HG02678 (cell line): ENCODE data around the gene COX20.

Experiments
- ATAC-seq: cut with Tn5 transposase; IDR thresholded peaks from one replicate; pipeline ENCODE4 v1.9.1; 2021; ENCODE audit warnings: mild to moderate bottlenecking, moderate library complexity; ENCODE audit not compliant: unreplicated experiment

Gene COX20

DNA sequence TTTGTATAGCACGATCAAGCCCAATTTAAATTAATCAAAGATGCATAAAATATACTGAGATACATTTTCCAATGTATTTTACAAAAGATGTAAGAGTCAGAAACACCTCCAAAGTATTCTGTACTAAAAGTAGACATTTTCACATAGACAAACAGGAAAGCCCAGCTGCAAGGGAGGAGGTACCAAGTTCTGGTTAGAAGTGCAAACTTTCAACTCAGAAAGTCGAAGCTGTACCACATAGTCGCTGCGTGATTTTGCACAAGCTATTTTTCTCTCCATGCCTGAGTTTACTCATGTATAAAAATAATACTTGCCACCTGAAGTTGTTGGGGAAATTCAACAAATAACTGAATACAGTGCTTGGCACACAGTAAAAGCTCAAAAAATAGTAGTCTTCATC is 34.5 kb downstream of the COX20 start:
- no peak for ATAC-seq

DNA sequence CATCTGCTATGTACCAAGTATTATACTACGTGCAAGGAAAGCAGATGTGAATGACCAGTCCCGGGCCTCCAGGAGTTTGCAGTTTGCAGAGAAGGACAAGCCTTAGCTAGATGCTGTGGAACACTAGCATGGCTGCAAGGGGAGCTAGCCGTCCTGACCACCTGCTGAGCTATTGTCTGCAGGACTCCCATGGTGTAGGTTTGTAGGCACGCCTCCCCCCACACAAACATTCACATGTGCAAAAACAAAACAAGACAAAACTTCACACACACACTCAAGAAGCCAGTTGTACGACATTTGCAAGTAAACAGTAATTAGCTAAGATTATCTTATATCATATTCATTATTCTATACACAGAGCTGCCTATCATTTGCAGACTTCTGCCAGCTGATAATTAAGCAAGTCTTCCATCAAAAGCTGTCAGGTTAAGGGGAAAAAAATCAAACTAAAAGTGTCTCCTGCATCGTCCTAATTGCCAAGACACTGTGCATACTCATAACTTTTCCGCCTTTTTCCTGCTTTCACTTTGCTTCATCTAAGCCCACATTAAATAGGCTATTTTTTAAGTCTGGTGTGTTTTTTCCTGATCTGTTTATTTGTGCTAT is 39.6 kb downstream of the COX20 start:
- ATAC-seq, result no peak

DNA sequence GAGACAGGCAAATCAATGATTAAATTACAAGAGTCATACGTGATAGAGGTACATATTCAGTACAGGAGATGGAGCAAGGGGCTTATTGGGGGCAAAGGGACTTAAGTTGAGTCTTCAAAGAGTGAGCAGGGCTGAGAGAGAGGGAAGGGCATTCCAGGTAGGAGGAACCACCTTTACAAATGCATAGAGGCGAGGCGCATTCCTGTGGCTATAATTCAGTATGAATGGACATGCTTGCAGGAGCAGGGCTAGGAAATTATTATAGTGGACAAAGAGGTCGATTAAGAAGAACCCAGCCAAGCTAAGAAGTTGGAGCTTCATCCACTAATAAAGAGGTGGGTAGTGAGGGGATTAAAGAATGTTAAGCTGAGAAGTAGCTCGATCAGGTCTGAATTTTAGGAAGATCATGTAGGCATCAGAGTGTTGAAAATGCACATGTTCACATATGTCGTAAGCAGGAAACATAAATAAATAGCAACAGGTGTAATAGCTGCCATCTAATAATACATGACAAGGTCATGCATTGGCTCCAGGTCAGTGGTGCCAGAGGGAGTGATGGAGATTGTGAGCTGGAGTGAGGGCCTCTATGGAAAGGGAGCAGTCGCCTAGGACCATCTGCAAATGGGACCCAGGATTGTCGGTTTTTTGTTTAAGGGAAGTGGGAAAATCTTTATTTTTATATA is 40.9 kb downstream of the COX20 start:
- no peak for ATAC-seq

DNA sequence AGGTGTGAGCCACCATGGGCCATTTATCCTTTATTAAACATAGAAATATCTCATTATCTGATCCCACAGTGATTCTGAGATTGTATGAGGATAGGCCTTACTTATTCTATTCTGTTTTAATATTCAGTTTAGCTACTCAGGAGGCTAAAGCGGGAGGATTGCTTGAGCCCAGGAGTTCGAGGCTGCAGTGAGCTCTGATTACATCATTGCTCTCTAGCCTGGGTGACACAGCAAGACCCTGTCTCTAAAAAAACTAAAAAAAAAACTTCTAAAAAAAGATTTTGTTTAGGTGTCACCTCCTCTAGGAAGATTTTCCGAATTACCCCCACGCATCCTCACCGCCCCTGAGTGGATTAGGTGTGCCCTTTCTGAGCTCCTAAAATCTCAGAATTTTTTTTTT is 43.2 kb downstream of the COX20 start:
- no peak for ATAC-seq

DNA sequence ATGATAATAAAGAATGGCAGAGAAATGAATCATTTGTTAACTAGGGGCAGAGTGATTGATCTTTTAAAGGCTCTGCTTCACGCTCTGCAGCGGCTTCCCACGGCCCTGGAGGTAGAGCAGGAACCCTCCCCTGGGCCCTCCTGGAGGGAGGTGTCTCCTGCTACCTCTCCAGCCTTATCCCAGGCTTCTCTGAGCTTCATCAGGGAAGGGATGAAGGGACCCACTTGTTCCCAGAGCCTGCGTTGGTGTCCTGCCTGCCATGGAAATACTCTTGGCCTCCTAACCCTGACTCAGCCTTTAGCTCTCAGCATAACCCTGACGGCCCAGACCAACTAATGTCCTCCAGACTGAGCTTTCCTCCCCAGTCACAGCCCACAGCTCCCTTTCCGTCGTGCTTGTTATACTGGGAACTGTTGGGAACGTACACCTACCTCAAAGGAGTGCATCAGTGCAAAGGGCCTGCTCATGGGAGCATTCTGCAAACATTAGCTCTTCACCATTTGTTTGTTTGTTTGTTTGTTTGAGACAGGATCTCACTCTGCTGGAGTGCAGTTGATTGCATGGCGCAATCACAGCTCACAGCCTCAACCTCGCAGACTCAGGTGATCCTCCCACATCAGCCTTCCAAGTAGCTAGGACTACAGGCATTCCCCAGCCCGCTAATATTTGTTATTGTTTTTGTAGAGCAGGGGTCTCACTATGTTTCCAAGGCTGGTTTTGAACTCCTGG is 46.3 kb downstream of the COX20 start:
- ATAC-seq, result no peak

DNA sequence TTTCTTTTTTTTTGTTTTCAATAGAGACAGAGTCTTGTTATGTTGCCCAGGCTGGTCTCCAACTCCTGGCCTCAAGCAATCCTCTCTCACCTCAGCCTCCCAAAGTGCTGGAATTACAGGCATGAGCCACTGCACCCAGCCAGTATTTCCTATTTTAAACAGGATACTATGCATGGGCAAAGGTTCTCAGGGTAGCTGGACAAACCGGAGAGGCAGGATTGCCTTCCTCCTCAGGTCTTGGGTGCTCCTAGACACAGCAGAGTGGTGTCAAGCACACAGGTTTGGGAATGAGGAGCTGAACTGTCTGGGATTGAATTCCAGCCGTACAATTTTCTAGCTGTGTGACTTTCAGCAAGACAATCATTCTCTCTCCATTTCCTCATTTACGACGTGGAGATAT is 51.8 kb downstream of the COX20 start:
- no peak for ATAC-seq

DNA sequence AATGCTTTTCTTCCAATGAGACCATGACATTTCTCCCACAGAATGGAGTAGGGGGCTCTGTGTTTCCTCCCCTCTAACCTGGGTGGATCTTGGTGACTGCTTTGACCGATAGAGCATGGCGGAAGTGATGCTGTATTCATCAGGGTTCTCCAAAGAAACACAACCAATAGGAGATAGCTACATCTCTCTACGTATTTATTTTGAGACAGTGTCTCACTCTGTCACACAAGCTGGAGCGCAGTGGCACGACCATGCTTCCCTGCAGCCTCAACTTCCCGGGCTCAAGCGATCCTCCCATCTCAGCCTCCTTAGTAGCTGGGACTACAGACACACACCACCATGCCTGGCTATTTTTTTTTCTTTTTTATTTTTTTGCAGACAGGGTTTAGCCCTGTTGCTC is 58.4 kb downstream of the COX20 start:
- ATAC-seq, result no peak
